Mesenchymal stem cell (in vitro differentiated cells and primary cell): ENCODE data around the gene CAPN15.

ENCODE experiments used
- DNase-seq: peaks from one replicate; pipeline ENCODE4 v3.0.0-alpha.2; 2013
- H2AFZ ChIP-seq: one replicate; pipeline ENCODE4 v1.6.1; 2013; ENCODE audit warnings: low read depth, mild to moderate bottlenecking, control low read depth, inconsistent platforms, low read length, moderate library complexity
- H2AK5ac ChIP-seq: 2 replicates; pipeline ENCODE4 v1.6.1; 2013; ENCODE audit warnings: low read length, moderate library complexity, mild to moderate bottlenecking, inconsistent platforms; ENCODE audit not compliant: severe bottlenecking
- H2BK120ac ChIP-seq: one replicate; pipeline ENCODE4 v1.6.1; 2013; ENCODE audit warnings: low read depth, mild to moderate bottlenecking, inconsistent platforms, low read length, moderate library complexity
- H2BK12ac ChIP-seq, 2 experiments: one replicate each; pipeline ENCODE4 v1.6.1; 2013; ENCODE audit warnings: inconsistent platforms in 2 of 2, low read length in 2 of 2, mild to moderate bottlenecking in 2 of 2, moderate library complexity in 2 of 2, control low read depth in 1 of 2
- H2BK15ac ChIP-seq: one replicate; pipeline ENCODE4 v1.6.1; 2013; ENCODE audit warnings: mild to moderate bottlenecking, low read depth, inconsistent platforms; ENCODE audit not compliant: poor library complexity, severe bottlenecking
- H2BK5ac ChIP-seq: 2 replicates; pipeline ENCODE4 v1.6.1; 2013; ENCODE audit warnings: low read depth, mild to moderate bottlenecking, low read length, control low read depth, inconsistent platforms; ENCODE audit not compliant: poor library complexity, severe bottlenecking
- H3K14ac ChIP-seq, 2 experiments: one replicate each; pipeline ENCODE4 v1.6.1; 2013; ENCODE audit warnings: inconsistent platforms in 2 of 2, low read length in 2 of 2, control low read depth in 1 of 2, mild to moderate bottlenecking in 1 of 2, moderate library complexity in 1 of 2
- H3K18ac ChIP-seq, 2 experiments: one replicate each; pipeline ENCODE4 v1.6.1; 2013; ENCODE audit warnings: inconsistent platforms in 2 of 2, low read length in 2 of 2, control low read depth in 1 of 2, low read depth in 1 of 2, mild to moderate bottlenecking in 1 of 2
- H3K23ac ChIP-seq, 2 experiments: one replicate each; pipeline ENCODE4 v1.6.1; 2013; ENCODE audit warnings: inconsistent platforms in 2 of 2, low read length in 2 of 2, mild to moderate bottlenecking in 2 of 2, moderate library complexity in 2 of 2, control low read depth in 1 of 2
- H3K27ac ChIP-seq: 2 replicates; pipeline ENCODE4 v1.5.1; 2013; ENCODE audit warnings: mild to moderate bottlenecking, moderate library complexity, low read length, control low read depth, inconsistent platforms; ENCODE audit not compliant: poor library complexity, severe bottlenecking
- H3K27me3 ChIP-seq, 2 experiments: 2 replicates each; pipeline versions ENCODE4 v1.6.1 to v1.7.0; 2013; ENCODE audit warnings: low read length in 2 of 2, mild to moderate bottlenecking in 2 of 2, moderate library complexity in 2 of 2, control low read depth in 1 of 2, inconsistent platforms in 1 of 2; ENCODE audit not compliant: control insufficient read depth in 1 of 2, insufficient read depth in 1 of 2
- H3K36me3 ChIP-seq, 2 experiments: 2 replicates each; pipeline versions ENCODE4 v1.6.1 to v1.7.0; 2013; ENCODE audit warnings: low read length in 2 of 2, control low read depth in 1 of 2, inconsistent platforms in 1 of 2, low read depth in 1 of 2, mild to moderate bottlenecking in 1 of 2; ENCODE audit not compliant: insufficient read depth in 2 of 2, control insufficient read depth in 1 of 2
- H3K4ac ChIP-seq, 2 experiments: one replicate each; pipeline ENCODE4 v1.6.1; 2013; ENCODE audit warnings: inconsistent platforms in 2 of 2, low read length in 2 of 2, mild to moderate bottlenecking in 2 of 2, moderate library complexity in 2 of 2, control low read depth in 1 of 2, low read depth in 1 of 2
- H3K4me1 ChIP-seq: 2 replicates; pipeline ENCODE4 v1.6.1; 2013; ENCODE audit warnings: low read depth, low read length, control low read depth; ENCODE audit not compliant: control insufficient read depth, insufficient read depth
- H3K4me2 ChIP-seq: 2 replicates; pipeline ENCODE4 v1.6.1; 2013; ENCODE audit warnings: low read length, mild to moderate bottlenecking, inconsistent platforms; ENCODE audit not compliant: poor library complexity, severe bottlenecking
- H3K4me3 ChIP-seq, 2 experiments: 2 replicates each; pipeline versions ENCODE4 v1.5.1 to v1.7.0; 2013; ENCODE audit warnings: low read length in 2 of 2, mild to moderate bottlenecking in 2 of 2, control low read depth in 1 of 2, low read depth in 1 of 2; ENCODE audit not compliant: insufficient read depth in 1 of 2
- H3K79me1 ChIP-seq: replicated peaks from 2 replicates; pipeline ENCODE4 v1.6.1; 2013; ENCODE audit warnings: mild to moderate bottlenecking, control low read depth, low read length, inconsistent platforms; ENCODE audit not compliant: poor library complexity, severe bottlenecking
- H3K9ac ChIP-seq: 2 replicates; pipeline ENCODE4 v1.7.0; 2013; ENCODE audit warnings: mild to moderate bottlenecking, low read length, moderate library complexity
- H3K9me3 ChIP-seq: 2 replicates; pipeline ENCODE4 v1.7.0; 2013; ENCODE audit warnings: mild to moderate bottlenecking, low read length; ENCODE audit not compliant: control insufficient read depth
- H4K8ac ChIP-seq: one replicate; pipeline ENCODE4 v1.6.1; 2013; ENCODE audit warnings: inconsistent platforms, mild to moderate bottlenecking, low read length, moderate library complexity
- H4K91ac ChIP-seq: one replicate; pipeline ENCODE4 v1.6.1; 2013; ENCODE audit warnings: mild to moderate bottlenecking, low read length, inconsistent platforms
- WGBS: methylation state at CpG from one replicate; pipeline ENCODE4 v1.1.7; 2013; ENCODE audit warnings: mixed read lengths; 5-methylcytosine and 5-hydroxymethylcytosine counted together

CAPN15 gene

GRCh38 chr16:513950-514349, 13.6 kb upstream of the CAPN15 start:
- WGBS = 91% methylated on average over 10 of the region's 10 CpGs
- peak overlapping the region in 1 of 2 experiments; percentile 70 for H3K23ac ChIP-seq

DNA sequence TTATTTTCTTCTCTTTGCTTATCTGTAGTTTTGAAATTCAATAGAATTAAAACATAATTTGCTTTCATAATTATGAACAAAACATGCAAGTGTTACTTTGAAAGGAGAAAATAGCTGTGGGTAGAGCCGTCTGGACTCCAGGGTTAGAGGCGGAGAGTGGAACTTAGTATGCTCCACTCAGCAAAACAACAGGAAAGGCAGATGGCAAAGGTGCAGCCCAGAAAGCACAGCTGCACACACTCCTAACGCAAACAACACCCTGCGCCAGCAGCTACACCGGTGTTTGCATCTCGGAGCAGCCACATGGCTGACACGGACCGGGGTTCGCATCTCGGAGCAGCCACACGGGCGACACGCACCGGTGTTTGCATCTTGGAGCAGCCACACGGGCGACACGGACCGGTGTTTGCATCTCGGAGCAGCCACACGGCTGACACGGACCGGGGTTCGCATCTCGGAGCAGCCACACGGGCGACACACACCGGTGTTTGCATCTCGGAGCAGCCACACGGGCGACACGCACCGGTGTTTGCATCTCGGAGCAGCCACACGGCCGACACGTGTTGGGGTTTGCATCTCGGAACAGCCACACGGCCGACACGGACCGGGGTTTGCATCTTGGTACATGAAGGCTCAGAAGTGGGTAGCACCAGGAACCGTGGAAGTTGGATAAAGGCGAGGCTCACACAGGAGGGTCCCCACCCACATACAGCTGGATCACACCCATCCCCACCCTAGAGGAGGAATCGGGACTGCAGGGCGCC, 12.2 kb upstream of the CAPN15 start:
- Histone ChIP-seq H2AK5ac (no peak overlapping the region), H3K9ac (no peak overlapping the region), H2BK15ac (no peak overlapping the region), H2BK5ac (no peak overlapping the region), H3K18ac (no peak overlapping the region), H3K9me3 (no peaks in the 10 kb centered on the region), H3K27me3 (no peaks in the 10 kb centered on the region), H3K4me1 (peaks cover 7% of the 10 kb centered on the region), H3K4me2 (no peak overlapping the region), H3K4me3 (no peak overlapping the region), H2BK120ac (no peak overlapping the region), H2AFZ (no peak overlapping the region), H3K4ac (no peak overlapping the region), H4K91ac (no peak overlapping the region), H3K23ac (no peak overlapping the region), H4K8ac (no peak overlapping the region), H2BK12ac (no peak overlapping the region), H3K14ac (no peak overlapping the region), H3K36me3 (peaks cover 34 to 59% of the 10 kb centered on the region in 2 experiments), H3K27ac (no peak overlapping the region), H3K79me1 (peaks cover 6% of the 10 kb centered on the region)
- no peak for DNase-seq
- WGBS = 95% methylated on average over 44 of the region's 45 CpGs

More at GRCh38 chr16:513950-514349, 13.6 kb upstream of the CAPN15 start:
- no peak overlapping the region for H2AFZ ChIP-seq
- no peak overlapping the region for H2AK5ac ChIP-seq
- H2BK15ac ChIP-seq = no peak overlapping the region
- peaks cover 11% of the 10 kb centered on the region for H3K4me1 ChIP-seq
- H3K27ac ChIP-seq = no peak overlapping the region
- no peak overlapping the region for H4K8ac ChIP-seq
- no peaks in the 10 kb centered on the region for H3K27me3 ChIP-seq
- no peak overlapping the region for H3K4ac ChIP-seq
- no peak for DNase-seq
- peak overlapping the region in 1 of 2 experiments; percentile 5 for H2BK12ac ChIP-seq
- H3K4me3 ChIP-seq = no peak overlapping the region
- H2BK5ac ChIP-seq = no peak overlapping the region
- no peak overlapping the region for H3K14ac ChIP-seq
- peaks cover 22 to 59% of the 10 kb centered on the region in 2 experiments for H3K36me3 ChIP-seq
- H3K18ac ChIP-seq = no peak overlapping the region
- no peak overlapping the region for H2BK120ac ChIP-seq
- H3K79me1 ChIP-seq = peaks cover 6% of the 10 kb centered on the region
- peak overlapping the region; percentile 20 for H4K91ac ChIP-seq
- no peak overlapping the region for H3K4me2 ChIP-seq
- H3K9ac ChIP-seq = no peak overlapping the region
- H3K9me3 ChIP-seq = no peaks in the 10 kb centered on the region

DNA sequence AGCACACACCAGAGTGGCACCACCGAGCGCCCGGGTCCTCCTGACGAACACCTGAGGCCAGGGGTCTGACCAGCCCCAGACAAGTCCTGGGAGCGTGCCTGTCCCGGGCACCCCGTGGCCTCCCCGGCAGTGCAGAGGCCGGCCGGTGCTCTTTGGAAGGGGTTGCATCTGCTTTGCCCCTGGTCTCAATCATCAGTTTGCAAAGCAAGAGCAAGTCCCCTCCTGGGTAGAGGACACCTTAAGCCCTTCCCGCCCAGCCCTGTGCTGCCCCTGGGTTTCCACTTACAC, 11.6 kb upstream of the CAPN15 start:
- Histone ChIP-seq H2BK12ac (no peak overlapping the region), H3K18ac (no peak overlapping the region), H3K27me3 (no peaks in the 10 kb centered on the region), H3K4me2 (no peak overlapping the region), H3K14ac (no peak overlapping the region), H2AK5ac (no peak overlapping the region), H3K9me3 (no peaks in the 10 kb centered on the region), H4K91ac (no peak overlapping the region), H3K36me3 (peaks cover 40 to 59% of the 10 kb centered on the region in 2 experiments), H3K9ac (no peak overlapping the region), H2BK120ac (no peak overlapping the region), H3K27ac (no peak overlapping the region), H3K4me3 (no peak overlapping the region), H3K79me1 (peaks cover 6% of the 10 kb centered on the region), H3K4me1 (peaks cover 7% of the 10 kb centered on the region), H3K23ac (no peak overlapping the region), H2BK5ac (no peak overlapping the region), H2AFZ (no peak overlapping the region), H4K8ac (no peak overlapping the region), H2BK15ac (no peak overlapping the region), H3K4ac (no peak overlapping the region)
- WGBS = 98% methylated on average over 11 of the region's 11 CpGs
- no peak for DNase-seq

GRCh38 chr16:516301-516700, 11.2 kb upstream of the CAPN15 start:
- DNase-seq = no peak
- Histone ChIP-seq H2BK5ac (no peak overlapping the region), H2BK15ac (no peak overlapping the region), H2AK5ac (no peak overlapping the region), H2AFZ (no peak overlapping the region), H3K18ac (no peak overlapping the region), H3K4ac (no peak overlapping the region), H3K4me3 (no peak overlapping the region), H3K27ac (no peak overlapping the region), H3K4me1 (peaks cover 7% of the 10 kb centered on the region), H4K8ac (no peak overlapping the region), H3K23ac (no peak overlapping the region), H3K36me3 (peaks cover 44 to 63% of the 10 kb centered on the region in 2 experiments), H3K79me1 (peaks cover 6% of the 10 kb centered on the region), H2BK12ac (no peak overlapping the region), H4K91ac (no peak overlapping the region), H3K14ac (no peak overlapping the region), H2BK120ac (no peak overlapping the region), H3K9ac (no peak overlapping the region), H3K9me3 (no peaks in the 10 kb centered on the region), H3K27me3 (no peaks in the 10 kb centered on the region), H3K4me2 (no peak overlapping the region)
- WGBS = 98% methylated on average over 8 of the region's 8 CpGs
